Breast epithelium (tissue), 3 donors: ENCODE data around the gene WARS2.

Source experiments
- POLR2A ChIP-seq: fragments of 450-650 bp; IDR thresholded peaks from one replicate; pipeline ENCODE4 v1.6.1; 2016; ENCODE audit warnings: antibody characterized with exemption, mild to moderate bottlenecking, moderate library complexity
- POLR2AphosphoS5 ChIP-seq, 3 donors: sonication (generic); formaldehyde crosslinking; IDR thresholded peaks; one replicate each; pipeline ENCODE4 v1.6.1; 2017; ENCODE audit warnings: antibody characterized with exemption in 3 of 3
- TF ChIP-seq, protein P1 (sequence below), 3 donors: fragments of 450-650 bp; IDR thresholded peaks; one replicate each; pipeline ENCODE4 v1.5.1; 2016 to 2017; ENCODE audit warnings: antibody characterized with exemption in 3 of 3, mild to moderate bottlenecking in 3 of 3, moderate library complexity in 3 of 3

DNA sequence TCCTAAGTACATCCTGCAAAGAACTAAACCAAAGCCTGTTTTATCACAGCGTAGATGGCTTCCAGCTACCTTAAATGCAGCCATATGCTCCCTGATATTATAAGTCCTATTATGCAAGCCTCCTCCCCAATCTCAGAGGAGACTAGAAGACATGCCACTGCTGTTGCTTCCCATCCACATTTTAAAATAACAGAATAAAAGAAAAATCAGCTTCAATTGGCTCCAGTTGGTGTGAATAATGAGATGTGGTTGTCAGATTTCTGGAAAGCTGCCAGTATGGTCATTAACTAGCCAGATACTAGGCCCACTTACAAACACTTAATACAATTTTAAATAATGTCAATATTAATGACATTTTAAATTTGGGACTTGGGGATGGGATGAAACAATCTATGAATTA, 25.7 kb downstream of the WARS2 start:
- no peak for TF ChIP-seq POLR2AphosphoS5 (IDR thresholded peaks at IDR 0.05)
- TF ChIP-seq, protein P1, sequence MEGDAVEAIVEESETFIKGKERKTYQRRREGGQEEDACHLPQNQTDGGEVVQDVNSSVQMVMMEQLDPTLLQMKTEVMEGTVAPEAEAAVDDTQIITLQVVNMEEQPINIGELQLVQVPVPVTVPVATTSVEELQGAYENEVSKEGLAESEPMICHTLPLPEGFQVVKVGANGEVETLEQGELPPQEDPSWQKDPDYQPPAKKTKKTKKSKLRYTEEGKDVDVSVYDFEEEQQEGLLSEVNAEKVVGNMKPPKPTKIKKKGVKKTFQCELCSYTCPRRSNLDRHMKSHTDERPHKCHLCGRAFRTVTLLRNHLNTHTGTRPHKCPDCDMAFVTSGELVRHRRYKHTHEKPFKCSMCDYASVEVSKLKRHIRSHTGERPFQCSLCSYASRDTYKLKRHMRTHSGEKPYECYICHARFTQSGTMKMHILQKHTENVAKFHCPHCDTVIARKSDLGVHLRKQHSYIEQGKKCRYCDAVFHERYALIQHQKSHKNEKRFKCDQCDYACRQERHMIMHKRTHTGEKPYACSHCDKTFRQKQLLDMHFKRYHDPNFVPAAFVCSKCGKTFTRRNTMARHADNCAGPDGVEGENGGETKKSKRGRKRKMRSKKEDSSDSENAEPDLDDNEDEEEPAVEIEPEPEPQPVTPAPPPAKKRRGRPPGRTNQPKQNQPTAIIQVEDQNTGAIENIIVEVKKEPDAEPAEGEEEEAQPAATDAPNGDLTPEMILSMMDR (IDR thresholded peaks at IDR 0.05): no peak
- TF ChIP-seq POLR2A: no peak
